Astrocyte of the spinal cord (primary cell): Measurements from ENCODE around the gene SPCS3.

Source experiments
- DNase-seq: peaks from one replicate; pipeline ENCODE4 v3.0.0; 2011; ENCODE audit warnings: low read depth, low spot score
- H3K4me3 ChIP-seq: 2 replicates; pipeline ENCODE4 v1.5.1; 2011; ENCODE audit warnings: low read depth, mild to moderate bottlenecking, low read length, moderate library complexity
- CTCF ChIP-seq: IDR thresholded peaks from 2 replicates; pipeline ENCODE4 v1.5.1; 2012; ENCODE audit warnings: low read depth, mild to moderate bottlenecking, low read length, inconsistent platforms
- in situ Hi-C: cut with HindIII; loops from 2 replicates; pipeline ENCODE4 v1.10.0; 2017; ENCODE audit warnings: low sequenced_read_pairs

SPCS3 gene

GRCh38 chr4:176380352-176381157 lies 60.8 kb downstream of the SPCS3 start:
- in situ Hi-C loops, result loop anchor here (25.0 kb wide), 1 partner anchor 407 kb away; the partner anchor contains the start of gene VEGFC
- H3K4me3 ChIP-seq, result no peak overlapping the region
- TF ChIP-seq CTCF, result no peak
- no peak for DNase-seq
